CD4-positive, alpha-beta T cell treated with Interleukin-15 for 1 hour (primary cell): ENCODE measurements around the gene SH3BP2.

ENCODE experiments used
- DNase-seq: peaks from one replicate; pipeline ENCODE4 v3.0.0-alpha.2; 2020

SH3BP2 gene

GRCh38 chr4:2792396-2792710, 532 bp upstream of the SH3BP2 start:
- DNase-seq = no peak

- peak; percentile 44 for DNase-seq
These were observed 951 bp downstream of the SH3BP2 start for GRCh38 chr4:2793586-2794485.

DNA sequence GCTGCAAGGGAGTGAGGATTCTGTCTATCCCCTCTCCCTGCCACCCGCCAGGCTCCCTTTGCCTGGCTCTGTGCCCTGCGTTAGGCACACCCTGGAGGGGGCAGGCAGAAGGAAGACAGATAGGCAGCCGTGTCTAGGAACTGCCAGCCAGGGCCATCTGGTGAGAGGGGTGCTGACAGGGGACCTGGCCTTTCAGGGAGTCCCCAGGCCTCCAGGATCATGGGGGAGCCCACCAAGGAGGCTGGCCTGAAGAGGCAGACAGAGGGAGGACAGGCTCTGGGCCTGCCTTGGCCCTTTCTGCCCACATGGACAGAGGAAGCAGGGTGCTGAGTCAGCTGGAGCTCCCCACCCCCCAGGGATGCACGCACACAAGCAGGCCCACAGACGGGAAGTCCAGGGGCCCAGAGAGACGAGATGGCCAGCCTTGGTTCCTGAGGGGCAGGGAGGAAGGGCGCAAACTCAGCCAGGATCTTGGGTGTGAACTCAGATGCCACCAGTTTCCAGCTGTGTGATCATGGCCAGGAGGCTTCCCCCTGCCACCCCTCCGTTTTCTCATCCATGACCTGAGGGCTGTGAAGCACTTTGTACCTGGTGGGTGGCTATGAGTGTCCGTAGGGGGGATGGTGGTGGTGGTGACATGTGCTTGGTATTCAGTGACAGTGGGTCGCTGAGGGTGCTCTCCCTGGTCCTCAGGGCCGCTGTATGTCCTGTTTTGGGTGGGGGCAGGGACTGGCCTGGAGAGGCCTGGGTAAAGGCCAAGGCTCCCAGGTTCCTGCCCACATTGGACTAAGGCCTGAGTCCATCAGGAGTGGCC, 1.8 kb downstream of the SH3BP2 start:
- DNase-seq = peak; percentile 68

DNA sequence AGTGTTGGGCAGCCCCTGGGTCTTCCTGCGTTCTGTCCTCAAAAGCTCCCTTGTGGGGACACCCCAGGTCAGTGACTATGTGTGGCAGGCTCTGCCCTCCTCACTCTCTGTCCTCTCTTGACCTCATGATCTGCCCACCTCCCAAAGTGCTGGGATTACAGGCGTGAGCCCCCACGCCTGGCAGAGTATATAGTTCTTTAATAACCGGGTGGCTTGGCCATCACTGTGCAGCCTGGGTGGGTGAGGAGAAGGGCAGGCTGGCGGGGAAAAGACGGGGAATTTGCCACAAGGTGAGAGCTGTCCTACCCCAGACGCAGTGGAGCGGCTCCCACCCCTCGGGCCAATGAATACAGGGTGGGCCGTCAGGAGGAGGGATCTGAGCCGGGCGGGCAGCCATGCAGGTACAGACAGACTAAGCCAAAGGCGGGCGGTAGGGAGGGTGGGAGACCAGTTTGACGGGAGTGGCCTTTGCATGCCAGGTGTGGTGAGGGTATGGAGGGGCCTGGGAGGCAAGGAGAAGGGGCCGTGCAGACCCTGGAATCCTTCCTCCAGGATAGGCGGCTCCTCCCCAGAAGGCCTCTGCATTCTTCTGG, 2.5 kb downstream of the SH3BP2 start:
- no peak for DNase-seq

DNA sequence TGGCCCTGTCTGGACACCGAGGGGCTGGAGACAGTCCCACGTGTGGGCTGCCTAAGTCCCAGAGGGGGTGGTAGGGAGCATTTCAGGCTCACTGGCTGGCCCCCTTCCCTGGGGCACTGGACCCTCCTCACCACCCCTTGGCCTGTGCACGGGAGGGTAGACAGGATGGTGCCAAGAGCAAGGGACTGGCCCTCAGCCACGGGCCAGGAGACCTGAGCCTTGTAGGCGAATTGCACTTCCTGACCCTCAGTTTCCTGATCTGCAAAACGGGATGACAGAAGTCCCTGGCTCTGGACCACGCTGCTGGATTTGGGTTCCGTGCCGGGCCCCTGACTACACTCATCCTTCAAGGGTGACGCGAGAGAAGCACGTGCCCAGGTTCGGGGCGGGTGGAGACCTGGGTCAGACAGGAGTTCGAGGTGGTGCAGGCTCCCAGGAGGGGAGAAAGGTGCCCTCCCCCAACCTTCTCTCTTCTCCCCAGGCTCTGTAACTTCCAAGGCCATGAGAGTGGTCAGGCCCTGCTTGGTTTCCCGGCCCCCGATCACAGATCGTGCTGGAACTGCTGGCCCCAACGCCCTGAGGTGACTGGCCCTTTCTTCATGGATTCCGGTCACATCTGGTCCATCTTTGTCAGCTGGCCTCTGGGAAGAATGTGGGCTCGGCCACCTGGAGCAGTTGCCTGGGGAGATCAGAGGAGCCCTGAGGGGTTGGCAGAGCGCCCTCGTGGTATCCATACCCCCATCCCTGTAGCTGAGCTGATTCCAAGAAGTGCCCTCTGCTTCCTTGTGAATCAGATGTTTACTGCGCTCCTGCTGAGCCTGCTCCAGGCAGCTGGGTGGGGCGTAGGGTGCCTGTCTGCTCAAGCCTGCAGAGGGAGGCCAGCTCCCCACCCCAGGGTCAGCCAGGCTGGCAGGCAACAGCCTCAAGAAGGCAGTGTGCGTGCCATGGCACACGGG, 3.3 kb downstream of the SH3BP2 start:
- DNase-seq = no peak

DNA sequence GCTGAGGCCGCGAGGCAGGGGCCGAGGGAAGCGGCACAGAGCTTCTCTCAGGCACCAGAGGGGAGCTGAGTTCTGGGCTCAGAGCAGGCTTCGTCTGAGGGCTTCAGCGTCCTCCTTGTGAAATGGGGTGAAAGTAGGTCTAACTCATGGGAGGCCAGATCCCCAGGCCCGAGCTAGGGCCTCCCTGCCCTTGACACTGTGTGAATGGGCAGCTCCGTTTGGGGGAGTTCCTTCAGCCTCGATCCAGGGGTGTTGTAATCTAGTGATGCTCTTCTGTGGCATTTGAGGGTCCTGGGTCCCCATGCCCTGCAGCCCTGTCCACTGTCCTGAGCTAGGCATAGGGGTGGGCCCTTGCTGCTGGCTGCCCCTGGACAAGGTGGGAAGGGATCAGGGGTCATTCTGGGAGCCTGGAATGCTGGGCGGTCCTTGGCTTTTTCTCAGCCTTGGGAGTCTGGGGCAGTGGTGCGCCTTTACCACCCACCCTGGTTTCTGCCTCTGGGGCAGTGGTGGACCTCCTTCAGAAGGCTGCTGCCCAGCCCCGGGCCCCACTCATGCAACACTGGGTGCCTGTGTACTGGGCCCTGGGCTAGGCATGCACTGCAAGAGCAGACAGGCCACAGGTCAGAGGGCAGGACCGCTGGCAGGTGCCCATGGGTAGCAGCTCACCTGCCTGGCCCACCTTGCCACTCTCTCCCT, 4.1 kb downstream of the SH3BP2 start:
- no peak for DNase-seq

- peak; percentile 53 for DNase-seq
These were observed 4.8 kb downstream of the SH3BP2 start for GRCh38 chr4:2797545-2798305.

DNA sequence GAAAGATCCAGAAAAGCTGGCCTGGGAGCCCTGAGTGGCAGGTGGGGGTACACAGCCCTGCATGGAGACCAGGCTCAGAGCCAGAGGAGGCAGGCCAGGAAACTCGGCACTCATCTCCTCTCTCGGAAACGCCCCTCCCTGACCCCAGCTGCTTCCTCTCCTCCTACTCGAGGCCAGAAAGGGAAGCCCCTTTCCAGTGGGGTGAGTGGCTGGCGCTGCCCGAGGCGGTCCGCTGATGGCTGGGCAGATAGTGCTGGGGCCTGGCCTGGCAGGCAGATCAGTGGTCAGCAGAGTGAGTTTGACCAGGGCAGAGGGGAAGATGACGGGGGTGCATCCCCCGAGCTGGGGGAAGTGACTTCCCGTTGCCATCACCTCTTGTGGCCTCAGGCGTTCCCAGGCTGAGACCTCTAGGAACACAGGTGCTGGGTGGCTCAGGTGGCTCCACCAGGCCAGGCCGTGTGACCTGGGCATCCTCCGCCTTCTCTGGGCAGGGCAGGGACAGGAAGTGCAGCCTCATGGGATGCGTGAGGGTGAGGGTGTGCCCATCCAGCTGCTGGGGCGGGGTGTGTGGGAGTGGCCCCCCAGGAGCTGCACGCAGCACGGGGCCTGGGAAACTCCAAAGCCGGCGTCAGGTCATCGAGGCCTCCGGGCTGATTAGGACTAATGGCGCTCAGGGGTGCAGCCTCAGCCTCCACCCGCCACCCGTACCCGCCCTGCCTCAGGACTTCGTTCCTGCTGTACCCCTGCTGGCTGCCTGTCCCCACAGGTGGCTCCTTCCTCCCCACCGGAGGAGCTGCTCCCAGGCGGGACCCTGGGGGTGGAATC, 5.7 kb downstream of the SH3BP2 start:
- peak; percentile 80 for DNase-seq

DNA sequence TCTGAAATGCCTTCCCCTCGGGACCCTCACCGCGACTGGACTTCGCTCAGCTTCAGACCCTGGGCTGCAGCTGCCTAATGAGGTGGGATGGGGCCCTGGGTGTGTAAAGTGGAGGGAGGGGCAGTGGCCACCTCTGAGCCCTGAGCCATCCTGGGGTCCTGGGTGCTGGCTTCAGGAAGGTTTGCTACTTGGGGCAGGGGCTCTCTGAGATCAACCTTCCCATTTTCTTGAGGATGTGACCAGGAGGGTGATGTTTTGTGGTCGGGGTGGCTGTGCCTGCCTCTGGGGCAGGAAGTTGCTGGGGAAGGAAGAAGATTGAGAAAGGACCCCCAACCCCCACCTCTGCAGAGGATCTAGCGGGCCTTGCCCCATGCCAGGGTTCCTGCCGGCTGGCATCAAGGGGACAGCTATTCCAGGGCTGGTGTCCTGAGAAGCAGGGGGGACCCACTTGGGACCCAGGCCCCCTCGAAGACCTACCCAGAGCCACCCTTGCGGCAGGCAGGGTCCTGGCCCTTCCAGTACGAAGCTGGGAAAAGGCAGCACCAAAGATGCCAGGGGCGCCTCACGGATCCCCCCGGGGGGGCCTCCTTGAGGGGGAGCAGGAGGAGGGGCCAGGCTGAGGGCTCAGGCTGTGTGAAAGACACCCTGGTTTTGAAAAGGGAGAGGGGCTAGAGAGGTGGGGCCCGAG, 6.5 kb downstream of the SH3BP2 start:
- peak; percentile 49 for DNase-seq

GRCh38 chr4:2799971-2800690, 7.2 kb downstream of the SH3BP2 start:
- peak; percentile 20 for DNase-seq

- DNase-seq = peak; percentile 83
These were observed 8.1 kb downstream of the SH3BP2 start for GRCh38 chr4:2800691-2801596.

GRCh38 chr4:2802618-2803531, 10.0 kb downstream of the SH3BP2 start:
- peak; percentile 12 for DNase-seq

DNA sequence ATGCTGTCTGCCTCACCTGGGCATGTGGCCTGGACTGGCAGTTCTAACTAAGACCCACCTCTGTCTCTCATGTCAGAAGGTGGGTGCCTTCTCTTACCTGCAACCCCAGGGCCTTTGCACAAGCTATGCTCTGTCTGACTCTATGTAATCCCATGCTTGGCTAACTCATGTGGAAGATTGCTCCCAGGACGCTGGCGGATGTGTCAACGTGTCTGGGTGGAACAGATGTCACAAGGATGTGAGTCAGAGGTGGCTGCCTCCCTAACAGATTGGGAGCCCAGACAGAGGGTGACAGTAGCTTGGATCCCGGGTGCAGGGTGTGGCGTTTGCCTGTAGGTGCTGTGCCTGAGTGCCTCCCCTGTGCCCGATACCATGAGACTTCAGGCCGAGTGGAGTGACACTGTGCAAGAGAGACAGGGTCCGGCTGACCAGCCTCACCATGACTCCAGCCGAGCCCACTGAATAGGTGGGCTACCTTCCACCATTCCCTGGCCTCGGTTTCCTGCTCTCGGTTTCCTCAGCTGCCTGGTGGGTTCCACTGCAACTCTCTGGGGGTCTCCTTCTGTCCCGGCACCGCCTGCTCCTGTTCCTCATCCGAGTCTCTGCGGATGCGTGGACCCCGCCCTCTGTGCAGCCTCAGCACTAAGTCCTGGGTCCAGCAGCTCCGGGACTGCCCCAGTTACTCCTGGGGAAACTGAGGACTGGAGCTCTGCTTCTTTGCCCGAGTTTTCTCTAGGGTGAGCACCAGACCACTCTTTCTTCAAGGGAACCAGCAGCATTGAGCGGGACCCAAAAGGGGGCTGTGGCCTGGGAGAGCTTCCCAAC, 11.0 kb downstream of the SH3BP2 start:
- DNase-seq = peak; percentile 77

GRCh38 chr4:2804449-2804972, 11.6 kb downstream of the SH3BP2 start:
- no peak for DNase-seq

DNA sequence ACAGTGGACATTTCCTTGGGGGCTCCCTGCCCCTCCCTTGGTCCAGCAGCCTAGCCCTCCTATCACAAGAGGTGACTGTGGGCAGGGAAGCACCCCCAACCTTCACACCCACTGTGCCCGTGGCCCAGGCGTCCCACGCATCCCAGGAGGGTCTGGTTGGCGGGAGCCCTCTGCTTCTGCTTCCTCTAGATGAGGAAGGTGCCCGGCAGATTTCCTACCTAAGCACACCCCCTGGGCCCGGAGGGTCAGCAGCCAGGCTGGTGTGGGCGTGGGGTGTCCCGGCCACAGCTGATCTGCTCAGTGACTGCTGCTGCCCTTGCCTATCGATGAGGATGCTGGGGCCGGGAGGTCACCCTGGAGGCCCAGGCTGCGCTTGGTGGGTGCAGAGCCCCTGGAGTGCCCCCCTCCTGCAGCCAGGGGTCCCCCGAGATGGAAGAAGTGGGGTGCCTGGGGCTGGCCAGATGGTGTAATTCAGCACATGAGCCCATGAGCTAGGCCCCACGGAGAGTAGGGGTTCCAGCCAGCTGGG, 12.2 kb downstream of the SH3BP2 start:
- DNase-seq = peak; percentile 14
